ENCODE results near the gene CNTLN. TPM values are rescaled to one million over a fixed set of nuclear protein-coding genes. Genes with fewer than 3 reads are reported as not detected.

The CNTLN gene
- total and polyA plus RNA-seq, 2 of the 8 experiments (the other 6 are each of a cell fraction or from before 2014, with no cell fraction given): 4.8 to 10.8 TPM

- Histone ChIP-seq H4K91ac (replicated peaks; ENCODE audit: insufficient read length, low read length) (no peak overlapping the region), H4K20me1 (replicated peaks in 1 of 2; ENCODE audit: control insufficient read depth in 1 of 2, insufficient read depth in 2 of 2, low read length in 2 of 2) (no peaks in the 10 kb centered on the region), H2BK20ac (ENCODE audit: low read length) (no peak overlapping the region), H4K5ac (ENCODE audit: insufficient read length, low read depth, low read length) (no peak overlapping the region), H3K4me3 (ENCODE audit: extremely low read depth in 1 of 4, insufficient read depth in 2 of 4, low read depth in 3 of 4, low read length in 4 of 4) (no peak overlapping the region), H2AFZ (ENCODE audit: low read length) (no peak overlapping the region), H2BK120ac (replicated peaks; ENCODE audit: low read depth, low read length) (no peak overlapping the region), H3K27me3 (replicated peaks in 1 of 4; ENCODE audit: control insufficient read depth in 3 of 4, extremely low read depth in 1 of 4, insufficient read depth in 3 of 4, low read length in 3 of 4) (no peaks in the 10 kb centered on the region), H2BK12ac (ENCODE audit: low read depth, low read length) (no peak overlapping the region), H3K14ac (ENCODE audit: insufficient read length) (no peak overlapping the region), H2BK15ac (ENCODE audit: low read length) (no peak overlapping the region), H4K8ac (ENCODE audit: extremely low read depth, insufficient read depth, low read length) (no peak overlapping the region), H3K9me3 (ENCODE audit: insufficient read depth in 2 of 2, low read depth in 1 of 2, low read length in 1 of 2) (no peaks in the 10 kb centered on the region), H3K4me1 (replicated peaks in 1 of 4; ENCODE audit: control insufficient read depth in 3 of 4, insufficient read depth in 4 of 4, low read length in 3 of 4) (peaks cover 0 to 3% (median 0%) of the 10 kb centered on the region in 4 experiments; a peak in 2 of 7 replicates), H3K9ac (replicated peaks in 1 of 4; ENCODE audit: extremely low read depth in 1 of 4, low read depth in 3 of 4, low read length in 3 of 4) (no peak overlapping the region), H3K18ac (ENCODE audit: extremely low read depth, low read length) (no peak overlapping the region), H3K79me2 (ENCODE audit: control insufficient read depth in 1 of 2, insufficient read depth in 2 of 2, low read length in 2 of 2) (no peaks in the 10 kb centered on the region), H3K36me3 (ENCODE audit: control insufficient read depth in 2 of 4, insufficient read depth in 4 of 4, low read length in 3 of 4) (no peaks in the 10 kb centered on the region), H3K23me2 (ENCODE audit: low read depth, low read length) (no peaks in the 10 kb centered on the region; the same call in 1 of the 2 replicates), H2AK5ac (ENCODE audit: low read depth, low read length) (no peak overlapping the region), H2BK5ac (ENCODE audit: low read depth, low read length) (no peak overlapping the region), H3K79me1 (ENCODE audit: low read depth, low read length) (no peaks in the 10 kb centered on the region), H3K56ac (replicated peaks; ENCODE audit: insufficient read length, low read depth, low read length) (no peak overlapping the region), H3K4me2 (ENCODE audit: insufficient read depth in 1 of 2, low read depth in 2 of 2, low read length in 2 of 2) (no peak overlapping the region), H3K4ac (replicated peaks; ENCODE audit: insufficient read length, low read depth, low read length) (no peak overlapping the region), H3K23ac (ENCODE audit: insufficient read length) (no peak overlapping the region), H3K27ac (ENCODE audit: low read depth, low read length) (no peak overlapping the region)
- ChIA-PET CTCF (ENCODE audit: partially characterized antibody) (interaction anchor here (0.8 to 1.2 kb wide), 2 partner anchors 282 to 340 kb away, joined by 3 read pairs; no protein-coding TSS in a partner anchor), POLR2A (ENCODE audit: partially characterized antibody) (no interaction called here)
- FAIRE-seq: peak; percentile 36
- TF ChIP-seq SRF (IDR thresholded peaks at IDR 0.05; ENCODE audit: low read depth, low read length) (no peak), JUND (IDR thresholded peaks at IDR 0.05; ENCODE audit: low read length) (no peak), POU5F1 (IDR thresholded peaks at IDR 0.05; ENCODE audit: low read depth, low read length) (no peak), YY1 (IDR thresholded peaks at IDR 0.05; ENCODE audit: low read depth, low read length) (no peak), EGR1 (IDR thresholded peaks at IDR 0.05; ENCODE audit: borderline replicate concordance, low read depth, low read length) (no peak), FOSL1 (IDR thresholded peaks at IDR 0.05; ENCODE audit: insufficient read depth, low read depth, low read length) (no peak), BCL11A (IDR thresholded peaks at IDR 0.05; ENCODE audit: low read depth in 2 of 2, low read length in 2 of 2) (no peak), CHD1 (IDR thresholded peaks at IDR 0.05; ENCODE audit: low read depth, low read length) (no peak), CHD2 (IDR thresholded peaks at IDR 0.05; ENCODE audit: low read length) (no peak), RFX5 (IDR thresholded peaks at IDR 0.05; ENCODE audit: borderline replicate concordance, low read depth, low read length) (no peak), RAD21 (IDR thresholded peaks at IDR 0.05 in 1 of 2, conservative IDR thresholded peaks at IDR 0.05 in 1 of 2; ENCODE audit: low read depth in 2 of 2, low read length in 2 of 2) (no peak), MAFK (IDR thresholded peaks at IDR 0.05; ENCODE audit: low read depth, low read length) (no peak), CEBPB (IDR thresholded peaks at IDR 0.05; ENCODE audit: low read depth, low read length) (no peak), BACH1 (IDR thresholded peaks at IDR 0.05; ENCODE audit: low read length) (no peak), TCF12 (IDR thresholded peaks at IDR 0.05; ENCODE audit: low read depth, low read length) (no peak), SP4 (IDR thresholded peaks at IDR 0.05; ENCODE audit: low read length) (no peak), TBP (IDR thresholded peaks at IDR 0.05; ENCODE audit: low read depth, low read length) (no peak)
- 63% methylated on average over 2 of the region's 2 CpGs; no CpG with 5 or more reads in 1 of the 2 experiments for WGBS, 2 experiments (ENCODE audit: extremely low coverage in 1 of 2, insufficient coverage in 1 of 2, insufficient read length in 1 of 2, insufficient replicate concordance in 2 of 2, low coverage in 1 of 2, low lambda C conversion rate in 2 of 2, missing lambda C conversion rate in 1 of 2)
- DNase-seq (ENCODE audit: low read depth in 1 of 2, low spot score in 2 of 2): no peak
Observed at GRCh38 chr9:17121264-17121663, 13.6 kb upstream of the CNTLN start.
